Endometrial microvascular endothelial cells (primary cell): ENCODE measurements around the gene TMEM120B. TPM values are rescaled to one million over a fixed set of nuclear protein-coding genes. Genes with fewer than 3 reads are reported as not detected.

Source experiments
- in situ Hi-C: cut with HindIII; loops from 2 replicates; pipeline ENCODE4 v1.10.0; 2017; ENCODE audit warnings: low sequenced_read_pairs, low pct_unique_long_range_greater_than_20kb; ENCODE audit errors: inconsistent ontology term
- total RNA-seq: library from RNA; depleted of rRNA; stranded (reverse); fragments of >200 nt; gene quantifications from one replicate; pipeline ENCODE4 v1.2.3, GENCODE V29; 2015; ENCODE audit errors: inconsistent ontology term

Gene TMEM120B
- total RNA-seq, 1 donor from 2014 or later: 9.8 TPM

GRCh38 chr12:121797937-121798786, 85.6 kb downstream of the TMEM120B start:
- in situ Hi-C loops: no loop called here

GRCh38 chr12:121798787-121799155, 86.2 kb downstream of the TMEM120B start:
- in situ Hi-C loops: no loop called here

- in situ Hi-C loops: no loop called here
These were observed 86.7 kb downstream of the TMEM120B start for GRCh38 chr12:121799156-121799841.

- in situ Hi-C loops: no loop called here
These were observed 87.5 kb downstream of the TMEM120B start for GRCh38 chr12:121799842-121800693.

GRCh38 chr12:121800694-121801594, 88.4 kb downstream of the TMEM120B start:
- in situ Hi-C loops: no loop called here

- in situ Hi-C loops: no loop called here
These were observed 89.3 kb downstream of the TMEM120B start for GRCh38 chr12:121801595-121802484.

- in situ Hi-C loops: no loop called here
These were observed 89.9 kb downstream of the TMEM120B start for GRCh38 chr12:121802485-121802842.

- in situ Hi-C loops: no loop called here
These were observed 90.5 kb downstream of the TMEM120B start for GRCh38 chr12:121802843-121803698.

- in situ Hi-C loops: no loop called here
These were observed 91.4 kb downstream of the TMEM120B start, which contains the start of gene SETD1B for GRCh38 chr12:121803861-121804416. TSS of gene SETD1B (plus strand) at chr12:121804009. CDS start at chr12:121804738, 729 bp downstream.

- in situ Hi-C loops: no loop called here
These were observed 92.0 kb downstream of the TMEM120B start for GRCh38 chr12:121804417-121805111.

GRCh38 chr12:121805171-121806008, 92.8 kb downstream of the TMEM120B start:
- in situ Hi-C loops: no loop called here

GRCh38 chr12:121806009-121806545, 93.5 kb downstream of the TMEM120B start:
- in situ Hi-C loops: no loop called here

GRCh38 chr12:121806546-121807423, 94.2 kb downstream of the TMEM120B start:
- in situ Hi-C loops: no loop called here
